ENCODE results near the gene CCDC33. TPM values are rescaled to one million over a fixed set of nuclear protein-coding genes. Genes with fewer than 3 reads are reported as not detected.

The CCDC33 gene
- total RNA-seq, 1 donor from 2014 or later, result 0.41 TPM

DNA sequence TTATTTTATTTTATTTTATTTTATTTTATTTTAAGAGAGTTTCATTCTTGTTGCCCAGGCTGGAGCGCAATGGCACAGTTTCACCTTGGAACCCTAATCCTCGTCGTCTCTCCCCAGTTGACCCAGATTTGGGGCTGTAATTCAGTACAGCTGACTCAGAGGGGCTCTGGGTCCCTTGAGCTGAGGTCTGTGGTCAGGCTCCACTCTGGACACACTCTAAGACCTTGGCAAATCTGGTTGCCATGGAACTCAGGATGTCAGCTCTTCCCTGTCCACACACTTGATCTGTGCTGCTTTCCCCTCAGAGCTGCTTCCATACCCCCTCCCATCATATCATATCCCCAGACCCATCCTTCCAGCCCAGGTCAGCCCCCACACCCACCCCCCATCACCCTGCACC, 132.0 kb downstream of the CCDC33 start:
- Histone ChIP-seq H3K9me3 (ENCODE audit: insufficient read depth, low read depth, low read length) (no peaks in the 10 kb centered on the region), H3K79me2 (ENCODE audit: insufficient read depth, low read length) (no peaks in the 10 kb centered on the region), H3K27ac (ENCODE audit: low read depth, low read length) (no peak overlapping the region), H3K4me3 (ENCODE audit: insufficient read depth, low read depth, low read length) (no peak overlapping the region), H3K4me1 (ENCODE audit: insufficient read depth, low read length) (peaks cover 8% of the 10 kb centered on the region), H3K4me2 (ENCODE audit: low read length) (no peak overlapping the region), H3K9ac (ENCODE audit: low read length) (no peak overlapping the region), H2AFZ (ENCODE audit: low read depth, low read length) (no peak overlapping the region), H4K20me1 (ENCODE audit: insufficient read depth, low read length) (no peaks in the 10 kb centered on the region), H3K27me3 (ENCODE audit: insufficient read depth, low read length) (peaks cover 17% of the 10 kb centered on the region), H3K36me3 (ENCODE audit: insufficient read depth, low read length) (no peaks in the 10 kb centered on the region)
- peaks cover 1% of the 10 kb centered on the region for H3K9me3 Mint-ChIP-seq (ENCODE audit: unreplicated experiment)
- DNase-seq (ENCODE audit: low read depth) (no peak), FAIRE-seq (no peak)
- TF ChIP-seq, protein P1, sequence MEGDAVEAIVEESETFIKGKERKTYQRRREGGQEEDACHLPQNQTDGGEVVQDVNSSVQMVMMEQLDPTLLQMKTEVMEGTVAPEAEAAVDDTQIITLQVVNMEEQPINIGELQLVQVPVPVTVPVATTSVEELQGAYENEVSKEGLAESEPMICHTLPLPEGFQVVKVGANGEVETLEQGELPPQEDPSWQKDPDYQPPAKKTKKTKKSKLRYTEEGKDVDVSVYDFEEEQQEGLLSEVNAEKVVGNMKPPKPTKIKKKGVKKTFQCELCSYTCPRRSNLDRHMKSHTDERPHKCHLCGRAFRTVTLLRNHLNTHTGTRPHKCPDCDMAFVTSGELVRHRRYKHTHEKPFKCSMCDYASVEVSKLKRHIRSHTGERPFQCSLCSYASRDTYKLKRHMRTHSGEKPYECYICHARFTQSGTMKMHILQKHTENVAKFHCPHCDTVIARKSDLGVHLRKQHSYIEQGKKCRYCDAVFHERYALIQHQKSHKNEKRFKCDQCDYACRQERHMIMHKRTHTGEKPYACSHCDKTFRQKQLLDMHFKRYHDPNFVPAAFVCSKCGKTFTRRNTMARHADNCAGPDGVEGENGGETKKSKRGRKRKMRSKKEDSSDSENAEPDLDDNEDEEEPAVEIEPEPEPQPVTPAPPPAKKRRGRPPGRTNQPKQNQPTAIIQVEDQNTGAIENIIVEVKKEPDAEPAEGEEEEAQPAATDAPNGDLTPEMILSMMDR (IDR thresholded peaks at IDR 0.05; ENCODE audit: insufficient read depth, low read depth, low read length), result no peak
- no peak for TF ChIP-seq EZH2 (IDR thresholded peaks at IDR 0.05; ENCODE audit: insufficient read depth, low read length)
- H3K4me1 Mint-ChIP-seq (ENCODE audit: low read depth, unreplicated experiment), result peaks cover 3% of the 10 kb centered on the region
- H3K4me3 Mint-ChIP-seq (ENCODE audit: unreplicated experiment), result no peak overlapping the region
- H3K36me3 Mint-ChIP-seq (ENCODE audit: low read depth, unreplicated experiment), result no peaks in the 10 kb centered on the region
- peaks cover 15% of the 10 kb centered on the region for H3K27me3 Mint-ChIP-seq (ENCODE audit: low read depth, unreplicated experiment)
- no peak overlapping the region for H3K27ac Mint-ChIP-seq (ENCODE audit: unreplicated experiment)

DNA sequence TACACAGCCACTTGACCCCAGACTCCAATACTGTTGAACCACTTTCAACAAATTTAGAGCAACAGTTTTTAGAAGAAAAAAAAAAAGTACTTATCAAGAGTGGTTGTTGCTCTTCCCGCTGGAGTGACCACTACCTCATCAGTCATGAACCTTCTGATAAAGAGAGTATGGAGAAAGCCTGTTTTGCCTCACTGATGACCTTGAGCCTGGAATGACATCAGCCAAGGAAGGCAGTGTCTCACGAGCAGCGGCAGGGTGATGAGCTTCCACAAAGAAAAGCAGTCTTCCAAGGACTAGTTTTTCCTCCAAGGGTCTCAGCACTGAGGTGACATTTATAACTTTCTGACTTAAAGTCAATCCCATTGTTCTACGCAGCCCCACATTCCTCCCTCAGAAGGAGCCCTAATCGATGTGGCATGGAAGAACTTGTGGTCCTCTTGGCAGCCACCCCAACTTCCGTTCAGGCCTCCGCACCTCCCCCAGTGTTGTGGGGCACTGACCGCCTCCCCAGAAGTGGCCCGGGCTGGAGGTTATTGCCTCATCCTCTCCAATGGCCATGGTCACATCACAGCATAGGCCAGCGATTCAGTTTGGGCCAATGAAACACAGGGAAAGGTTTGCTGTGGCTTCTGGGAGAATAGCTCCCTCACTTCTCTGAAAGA, 133.1 kb downstream of the CCDC33 start:
- Histone ChIP-seq H3K4me1 (ENCODE audit: insufficient read depth, low read length) (peaks cover 12% of the 10 kb centered on the region), H3K4me2 (ENCODE audit: low read length) (no peak overlapping the region), H2AFZ (ENCODE audit: low read depth, low read length) (no peak overlapping the region), H3K9ac (ENCODE audit: low read length) (no peak overlapping the region), H3K27me3 (ENCODE audit: insufficient read depth, low read length) (peaks cover 17% of the 10 kb centered on the region), H3K79me2 (ENCODE audit: insufficient read depth, low read length) (no peaks in the 10 kb centered on the region), H3K9me3 (ENCODE audit: insufficient read depth, low read depth, low read length) (no peaks in the 10 kb centered on the region), H4K20me1 (ENCODE audit: insufficient read depth, low read length) (no peaks in the 10 kb centered on the region), H3K36me3 (ENCODE audit: insufficient read depth, low read length) (no peaks in the 10 kb centered on the region), H3K27ac (ENCODE audit: low read depth, low read length) (no peak overlapping the region), H3K4me3 (ENCODE audit: insufficient read depth, low read depth, low read length) (no peak overlapping the region)
- peaks cover 3% of the 10 kb centered on the region for H3K4me1 Mint-ChIP-seq (ENCODE audit: low read depth, unreplicated experiment)
- TF ChIP-seq, protein P1 (IDR thresholded peaks at IDR 0.05; ENCODE audit: insufficient read depth, low read depth, low read length), result no peak
- TF ChIP-seq EZH2 (IDR thresholded peaks at IDR 0.05; ENCODE audit: insufficient read depth, low read length), result no peak
- DNase-seq (ENCODE audit: low read depth) (no peak), FAIRE-seq (no peak)
- no peaks in the 10 kb centered on the region for H3K9me3 Mint-ChIP-seq (ENCODE audit: unreplicated experiment)
- H3K36me3 Mint-ChIP-seq (ENCODE audit: low read depth, unreplicated experiment), result no peaks in the 10 kb centered on the region
- H3K27me3 Mint-ChIP-seq (ENCODE audit: low read depth, unreplicated experiment), result peaks cover 15% of the 10 kb centered on the region
- H3K27ac Mint-ChIP-seq (ENCODE audit: unreplicated experiment), result no peak overlapping the region
- H3K4me3 Mint-ChIP-seq (ENCODE audit: unreplicated experiment), result no peak overlapping the region

DNA sequence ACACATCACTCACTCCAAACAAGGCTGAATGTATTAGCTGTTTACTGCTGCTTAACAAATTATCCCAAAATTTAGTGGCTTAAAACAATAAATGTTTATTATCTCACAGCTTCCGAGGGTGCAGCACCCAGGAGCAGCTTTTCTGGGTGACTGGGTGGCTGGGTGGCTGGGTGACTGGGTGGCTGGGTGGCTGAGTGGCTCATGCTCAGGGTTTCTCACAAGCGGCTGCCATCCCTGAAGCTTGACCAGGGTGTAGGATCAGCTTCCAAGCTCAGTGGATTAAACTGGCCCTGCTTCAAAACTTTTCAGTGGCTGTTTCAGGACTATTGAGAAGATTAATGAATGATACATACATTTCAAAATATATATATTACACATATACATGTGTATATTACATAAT, 133.6 kb downstream of the CCDC33 start:
- no peak overlapping the region for H3K27ac Mint-ChIP-seq (ENCODE audit: unreplicated experiment)
- no peak for TF ChIP-seq EZH2 (IDR thresholded peaks at IDR 0.05; ENCODE audit: insufficient read depth, low read length)
- TF ChIP-seq, protein P1 (IDR thresholded peaks at IDR 0.05; ENCODE audit: insufficient read depth, low read depth, low read length), result no peak
- H3K4me1 ChIP-seq (ENCODE audit: insufficient read depth, low read length), result peaks cover 18% of the 10 kb centered on the region
- no peaks in the 10 kb centered on the region for H3K9me3 Mint-ChIP-seq (ENCODE audit: unreplicated experiment)
- no peaks in the 10 kb centered on the region for H3K36me3 ChIP-seq (ENCODE audit: insufficient read depth, low read length)
- H3K4me3 ChIP-seq (ENCODE audit: insufficient read depth, low read depth, low read length), result no peak overlapping the region
- H3K79me2 ChIP-seq (ENCODE audit: insufficient read depth, low read length), result no peaks in the 10 kb centered on the region
- H3K9me3 ChIP-seq (ENCODE audit: insufficient read depth, low read depth, low read length), result no peaks in the 10 kb centered on the region
- H3K36me3 Mint-ChIP-seq (ENCODE audit: low read depth, unreplicated experiment), result no peaks in the 10 kb centered on the region
- H3K4me3 Mint-ChIP-seq (ENCODE audit: unreplicated experiment), result no peak overlapping the region
- peaks cover 16% of the 10 kb centered on the region for H3K27me3 Mint-ChIP-seq (ENCODE audit: low read depth, unreplicated experiment)
- DNase-seq (ENCODE audit: low read depth), result no peak
- no peak for FAIRE-seq
- H4K20me1 ChIP-seq (ENCODE audit: insufficient read depth, low read length), result no peaks in the 10 kb centered on the region
- peaks cover 17% of the 10 kb centered on the region for H3K27me3 ChIP-seq (ENCODE audit: insufficient read depth, low read length)
- no peak overlapping the region for H3K9ac ChIP-seq (ENCODE audit: low read length)
- no peak overlapping the region for H3K4me2 ChIP-seq (ENCODE audit: low read length)
- H3K4me1 Mint-ChIP-seq (ENCODE audit: low read depth, unreplicated experiment), result peaks cover 3% of the 10 kb centered on the region
- no peak overlapping the region for H3K27ac ChIP-seq (ENCODE audit: low read depth, low read length)
- no peak overlapping the region for H2AFZ ChIP-seq (ENCODE audit: low read depth, low read length)
